NOMO-1 treated with DMSO at 0.1 percent for 48 hours (cell line): ENCODE data around the gene MAST4.
"Not testable (repeated sequence)": the region's sequence is repeated elsewhere in the genome, so short reads cannot be mapped to it uniquely, and the experiment has no call there.

Source experiments
- DNase-seq: peaks from one replicate; lab custom pipeline; 2025; ENCODE audit not compliant: unreplicated experiment; lab: John Stamatoyannopoulos, UW

Gene MAST4

GRCh38 chr5:66741394-66741793 lies 145.2 kb downstream of the MAST4 start:
- no peak for DNase-seq

GRCh38 chr5:66742083-66742895 lies 146.1 kb downstream of the MAST4 start:
- DNase-seq = no peak

- DNase-seq = no peak
Measured at GRCh38 chr5:66742896-66743247, 146.7 kb downstream of the MAST4 start.

- DNase-seq = no peak
Measured at GRCh38 chr5:66743344-66743743, 147.2 kb downstream of the MAST4 start.

GRCh38 chr5:66744040-66744439 lies 147.8 kb downstream of the MAST4 start:
- no peak for DNase-seq

GRCh38 chr5:66745297-66745696 lies 149.1 kb downstream of the MAST4 start:
- DNase-seq = no peak

DNA sequence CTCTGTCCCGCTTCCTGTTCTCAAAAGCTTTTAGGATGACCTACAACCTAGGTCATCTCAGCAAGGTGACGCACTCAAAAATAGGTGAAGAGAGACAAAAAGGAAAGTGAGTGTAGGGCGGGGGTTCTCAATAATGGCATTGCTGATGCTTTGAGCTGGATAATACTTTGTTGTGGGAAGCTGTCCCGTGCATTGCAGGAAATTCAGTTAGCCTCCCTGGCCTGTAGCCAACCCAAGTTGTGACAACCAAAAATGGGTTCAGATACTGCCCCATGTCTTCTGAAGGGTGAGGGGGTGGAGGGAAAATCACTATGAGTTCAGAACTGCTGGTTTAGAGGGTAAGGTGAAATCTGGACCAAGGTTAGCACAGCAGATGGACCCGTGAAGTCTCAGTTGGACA lies 151.4 kb downstream of the MAST4 start:
- no peak for DNase-seq

- not testable (repeated sequence) for DNase-seq
Measured at GRCh38 chr5:66752668-66753067, 156.5 kb downstream of the MAST4 start.

DNA sequence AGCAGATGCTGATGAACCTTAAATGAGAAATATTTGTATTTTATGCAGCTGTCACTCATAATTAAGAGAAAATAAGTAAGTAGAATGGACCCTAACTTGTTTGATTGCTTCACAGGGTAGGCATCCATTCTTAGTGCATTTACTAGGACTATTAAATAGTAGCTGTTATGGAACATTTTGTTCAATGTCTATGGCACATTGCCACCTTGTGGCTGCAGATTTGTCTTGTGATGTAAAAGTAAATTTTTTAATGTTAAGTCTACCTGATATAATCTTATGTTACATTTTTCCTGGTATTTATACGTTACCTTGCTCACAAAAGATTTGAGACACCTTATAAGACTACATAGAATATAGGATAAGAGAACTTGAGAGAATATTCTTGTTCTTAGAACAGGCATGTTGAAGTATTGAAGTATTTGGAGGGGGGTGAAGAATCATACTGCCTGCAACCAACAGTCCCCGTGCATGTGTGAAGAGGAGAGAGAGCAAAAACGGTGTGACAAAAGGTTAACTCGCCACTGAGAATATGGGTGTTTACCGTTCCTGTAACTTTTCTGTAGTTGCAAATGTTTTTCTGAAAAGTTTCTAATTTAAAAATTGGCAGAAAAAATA lies 161.1 kb downstream of the MAST4 start:
- DNase-seq = no peak

GRCh38 chr5:66757834-66758371 lies 161.7 kb downstream of the MAST4 start:
- no peak for DNase-seq

GRCh38 chr5:66769030-66769733 lies 173.0 kb downstream of the MAST4 start:
- no peak for DNase-seq

DNA sequence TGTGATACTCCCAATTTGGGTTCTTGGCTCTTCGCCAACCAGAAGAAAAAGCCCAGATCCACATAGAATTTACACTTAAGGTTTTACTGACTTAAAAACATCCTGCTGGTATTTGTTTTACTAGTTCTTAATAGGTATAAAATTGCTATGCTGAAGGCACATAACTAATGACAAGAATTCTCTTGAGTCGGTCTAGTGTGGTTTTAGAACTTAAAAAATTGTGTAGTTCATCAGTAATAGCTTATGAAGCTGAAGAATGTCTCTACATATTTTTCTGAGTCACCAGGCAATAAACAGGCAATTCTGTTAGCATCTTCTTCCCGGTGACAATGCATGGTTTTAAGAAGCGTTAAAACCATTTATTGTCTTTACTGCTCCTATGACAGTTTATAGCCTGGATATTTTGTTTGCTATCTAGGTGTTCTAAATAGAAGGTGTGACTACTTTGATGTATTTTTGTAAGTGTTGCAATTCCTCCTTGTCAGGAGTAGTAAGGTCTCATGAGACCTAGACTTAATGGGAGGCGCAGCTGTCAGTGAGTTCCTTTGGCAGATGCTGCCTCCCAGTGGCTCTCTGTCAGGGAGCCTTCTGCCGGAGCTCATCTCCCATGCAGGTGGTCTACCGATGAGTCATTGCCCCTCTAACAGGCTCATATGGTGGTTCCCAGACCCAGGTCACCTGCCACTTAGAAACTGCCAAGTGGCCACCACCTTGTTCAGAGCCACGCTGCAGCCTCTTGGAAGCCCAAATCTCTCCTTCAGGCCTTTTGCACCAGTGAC lies 173.8 kb downstream of the MAST4 start:
- DNase-seq = no peak

DNA sequence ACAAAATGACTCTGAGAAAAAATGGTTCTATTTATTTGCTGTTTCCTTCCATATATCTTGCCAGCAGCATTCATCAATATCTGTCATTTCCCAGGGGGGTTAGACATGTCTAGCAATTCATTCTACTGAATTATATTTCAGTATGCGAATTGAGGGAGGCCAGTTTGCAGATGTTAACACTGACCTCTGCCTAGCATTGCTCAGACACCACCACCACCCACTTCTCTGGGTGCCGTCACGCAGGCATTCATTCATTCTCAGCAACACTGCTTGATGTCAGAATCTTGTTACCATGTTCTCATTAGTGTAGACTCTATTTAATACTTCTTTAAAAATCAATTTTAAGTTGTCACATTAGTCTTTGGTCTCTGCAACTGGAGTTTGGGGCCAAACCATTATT lies 181.7 kb downstream of the MAST4 start:
- no peak for DNase-seq

GRCh38 chr5:66779528-66779927 lies 183.3 kb downstream of the MAST4 start:
- peak; percentile 32 for DNase-seq

- DNase-seq = no peak
Measured at GRCh38 chr5:66788556-66788955, 192.4 kb downstream of the MAST4 start.

GRCh38 chr5:66789434-66789833 lies 193.2 kb downstream of the MAST4 start:
- DNase-seq = no peak

- no peak for DNase-seq
Measured at GRCh38 chr5:66793049-66793448, 196.9 kb downstream of the MAST4 start.

GRCh38 chr5:66795682-66796081 lies 199.5 kb downstream of the MAST4 start:
- no peak for DNase-seq

DNA sequence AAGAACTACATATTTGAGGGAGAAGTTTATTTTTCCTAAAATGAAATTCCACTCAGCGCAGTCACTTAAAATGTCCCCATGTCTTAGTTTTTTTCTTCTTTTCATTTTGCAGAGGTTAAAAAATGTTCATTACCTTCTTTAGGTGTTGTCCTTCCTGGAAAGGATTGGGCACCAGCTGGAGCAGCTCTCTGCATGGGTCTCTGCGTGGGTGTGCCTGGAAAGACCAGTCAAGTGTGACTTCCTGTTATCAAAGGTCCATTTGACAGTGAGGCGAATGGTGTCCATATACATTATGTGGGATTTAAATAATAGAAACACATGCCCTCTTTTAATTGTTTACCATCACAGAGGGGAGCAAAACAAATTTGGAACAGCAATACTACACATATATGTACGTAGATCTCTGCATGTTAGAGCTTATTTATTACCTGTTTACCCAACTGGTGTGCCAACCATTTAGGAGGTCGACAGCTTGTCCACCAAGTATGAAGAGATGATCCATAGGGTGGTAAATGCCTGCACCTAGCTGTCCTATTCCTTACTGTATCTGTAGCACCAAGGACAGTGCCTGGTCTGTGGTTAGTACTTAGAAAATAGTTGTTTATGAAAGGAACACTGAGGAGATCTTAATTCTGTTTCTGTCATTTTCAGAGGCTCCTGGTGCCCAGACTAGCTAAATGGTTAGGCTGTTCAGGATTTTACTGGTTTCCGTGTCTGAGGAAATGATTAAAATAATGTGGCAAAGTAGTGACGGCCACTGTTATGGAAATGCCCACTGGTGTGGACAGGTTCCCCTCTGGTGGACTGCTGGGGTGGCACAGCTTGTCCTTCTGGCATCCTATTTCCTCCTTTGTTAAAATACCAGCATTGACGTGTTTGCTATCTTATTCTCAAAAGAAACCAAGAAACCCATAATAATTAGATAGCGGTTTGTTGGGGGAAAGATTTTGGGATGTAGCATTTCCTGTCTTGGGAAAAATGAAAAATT lies 200.4 kb downstream of the MAST4 start:
- peak; percentile 10 for DNase-seq

GRCh38 chr5:66802941-66803340 lies 206.7 kb downstream of the MAST4 start:
- DNase-seq = no peak
